Measurements from ENCODE around the gene MRPS25.

- TF ChIP-seq CTCF (tag by site-specific recombination; IDR thresholded peaks at IDR 0.05) = no peak
- no peak for TF ChIP-seq ZNF76 (tag by site-specific recombination; IDR thresholded peaks at IDR 0.05; ENCODE audit: borderline replicate concordance, low read depth)
- no peak for TF ChIP-seq GLI2 (tag by site-specific recombination; IDR thresholded peaks at IDR 0.05; ENCODE audit: borderline replicate concordance, low read depth)
- no peak for TF ChIP-seq REPIN1 (tag by site-specific recombination; IDR thresholded peaks at IDR 0.05; ENCODE audit: low read depth)
- TF ChIP-seq ZNF558 (tag by site-specific recombination; IDR thresholded peaks at IDR 0.05) = no peak
- TF ChIP-seq, protein P1, sequence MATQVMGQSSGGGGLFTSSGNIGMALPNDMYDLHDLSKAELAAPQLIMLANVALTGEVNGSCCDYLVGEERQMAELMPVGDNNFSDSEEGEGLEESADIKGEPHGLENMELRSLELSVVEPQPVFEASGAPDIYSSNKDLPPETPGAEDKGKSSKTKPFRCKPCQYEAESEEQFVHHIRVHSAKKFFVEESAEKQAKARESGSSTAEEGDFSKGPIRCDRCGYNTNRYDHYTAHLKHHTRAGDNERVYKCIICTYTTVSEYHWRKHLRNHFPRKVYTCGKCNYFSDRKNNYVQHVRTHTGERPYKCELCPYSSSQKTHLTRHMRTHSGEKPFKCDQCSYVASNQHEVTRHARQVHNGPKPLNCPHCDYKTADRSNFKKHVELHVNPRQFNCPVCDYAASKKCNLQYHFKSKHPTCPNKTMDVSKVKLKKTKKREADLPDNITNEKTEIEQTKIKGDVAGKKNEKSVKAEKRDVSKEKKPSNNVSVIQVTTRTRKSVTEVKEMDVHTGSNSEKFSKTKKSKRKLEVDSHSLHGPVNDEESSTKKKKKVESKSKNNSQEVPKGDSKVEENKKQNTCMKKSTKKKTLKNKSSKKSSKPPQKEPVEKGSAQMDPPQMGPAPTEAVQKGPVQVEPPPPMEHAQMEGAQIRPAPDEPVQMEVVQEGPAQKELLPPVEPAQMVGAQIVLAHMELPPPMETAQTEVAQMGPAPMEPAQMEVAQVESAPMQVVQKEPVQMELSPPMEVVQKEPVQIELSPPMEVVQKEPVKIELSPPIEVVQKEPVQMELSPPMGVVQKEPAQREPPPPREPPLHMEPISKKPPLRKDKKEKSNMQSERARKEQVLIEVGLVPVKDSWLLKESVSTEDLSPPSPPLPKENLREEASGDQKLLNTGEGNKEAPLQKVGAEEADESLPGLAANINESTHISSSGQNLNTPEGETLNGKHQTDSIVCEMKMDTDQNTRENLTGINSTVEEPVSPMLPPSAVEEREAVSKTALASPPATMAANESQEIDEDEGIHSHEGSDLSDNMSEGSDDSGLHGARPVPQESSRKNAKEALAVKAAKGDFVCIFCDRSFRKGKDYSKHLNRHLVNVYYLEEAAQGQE (tag by site-specific recombination; IDR thresholded peaks at IDR 0.05) = no peak
- TF ChIP-seq ZNF341 (tag by site-specific recombination; IDR thresholded peaks at IDR 0.05; ENCODE audit: low read depth) = no peak
- TF ChIP-seq ZBTB1 (tag by site-specific recombination; IDR thresholded peaks at IDR 0.05) = no peak
- no peak for TF ChIP-seq ZNF600 (tag by site-specific recombination; IDR thresholded peaks at IDR 0.05)
- TF ChIP-seq TCF7L2 (IDR thresholded peaks at IDR 0.05; ENCODE audit: borderline replicate concordance, low read depth, low read length) = no peak
- no peak for TF ChIP-seq ZNF501 (tag by site-specific recombination; IDR thresholded peaks at IDR 0.05)
- no peak for TF ChIP-seq SALL2 (tag by site-specific recombination; IDR thresholded peaks at IDR 0.05; ENCODE audit: borderline replicate concordance)
Observed at GRCh38 chr3:15029625-15030024, 35.5 kb downstream of the MRPS25 start.

Measured in HEK293 (cell line).